GM12865 (cell line): ENCODE measurements around the gene MCF2L.

Source experiments
- DNase-seq: peaks from one replicate; pipeline ENCODE4 v3.0.0; 2010; ENCODE audit warnings: low read depth
- H3K4me3 ChIP-seq: 2 replicates; pipeline ENCODE4 v1.5.1; 2011; ENCODE audit warnings: mild to moderate bottlenecking, low read depth, low read length, control low read depth
- CTCF ChIP-seq: IDR thresholded peaks from 2 replicates; pipeline ENCODE4 v1.5.1; 2011; ENCODE audit warnings: low read length, control low read depth, low read depth, inconsistent platforms; ENCODE audit not compliant: insufficient read depth; ENCODE audit errors: missing control alignments

MCF2L gene

GRCh38 chr13:113122550-113123225, 153.7 kb downstream of the MCF2L start, which contains the start of gene F10:
TSS of gene F10 (plus strand) at chr13:113122799. CDS start at chr13:113122856, 57 bp downstream.
- H3K4me3 ChIP-seq = no peak within 1 kb of the TSS
- DNase-seq = no peak
- no peak for TF ChIP-seq CTCF

- H3K4me3 ChIP-seq = no peak overlapping the region
- TF ChIP-seq CTCF = no peak
Observed at GRCh38 chr13:113123226-113124201, 154.5 kb downstream of the MCF2L start.

GRCh38 chr13:113124211-113124970, 155.4 kb downstream of the MCF2L start:
- no peak for DNase-seq
- no peak for TF ChIP-seq CTCF
- no peak overlapping the region for H3K4me3 ChIP-seq

More at GRCh38 chr13:113123226-113124201, 154.5 kb downstream of the MCF2L start:
- DNase-seq = no peak

GRCh38 chr13:113125506-113126264, 156.7 kb downstream of the MCF2L start:
- no peak overlapping the region for H3K4me3 ChIP-seq
- DNase-seq = no peak
- no peak for TF ChIP-seq CTCF

GRCh38 chr13:113126265-113127150, 157.5 kb downstream of the MCF2L start:
- no peak overlapping the region for H3K4me3 ChIP-seq
- no peak for TF ChIP-seq CTCF
- DNase-seq = no peak
